HCT116 (cell line): ENCODE results near the gene PFDN4.

ENCODE experiments used
- CTCF ChIP-seq, 3 experiments: fragments of 200-600 bp in 1 of 3; sonication (generic) in 1 of 3; IDR thresholded peaks in 2 of 3; conservative IDR thresholded peaks in 1 of 3; 2 replicates each; pipeline ENCODE4 v1.5.1; 2012 to 2017; ENCODE audit warnings: low read depth in 2 of 3, low read length in 2 of 3, antibody characterized with exemption in 1 of 3, borderline replicate concordance in 1 of 3, control low read depth in 1 of 3, mild to moderate bottlenecking in 1 of 3, mixed read lengths in 1 of 3, mixed run types in 1 of 3, moderate library complexity in 1 of 3; ENCODE audit not compliant: insufficient read depth in 1 of 3
- MAX ChIP-seq: IDR thresholded peaks from 2 replicates; pipeline ENCODE4 v1.6.1; 2012
- POLR2AphosphoS5 ChIP-seq: IDR thresholded peaks from 2 replicates; pipeline ENCODE4 v1.6.1; 2011; ENCODE audit warnings: mild to moderate bottlenecking, low read depth, low read length, moderate library complexity
- REST ChIP-seq: IDR thresholded peaks from 2 replicates; pipeline ENCODE4 v1.6.1; 2012; ENCODE audit warnings: low read depth
- SIN3A ChIP-seq: IDR thresholded peaks from 2 replicates; pipeline ENCODE4 v1.6.1; 2012; ENCODE audit warnings: low read depth
- SP1 ChIP-seq: IDR thresholded peaks from 2 replicates; pipeline ENCODE4 v1.6.1; 2012; ENCODE audit warnings: low read depth

GRCh38 chr20:54250691-54251090 is 42.8 kb downstream of the PFDN4 start:
- no peak for TF ChIP-seq SIN3A
- TF ChIP-seq POLR2AphosphoS5, result no peak
- no peak for TF ChIP-seq REST
- no peak for TF ChIP-seq CTCF (IDR thresholded peaks at IDR 0.05 in 2 of 3, conservative IDR thresholded peaks at IDR 0.05 in 1 of 3; ENCODE audit: borderline replicate concordance in 1 of 3, insufficient read depth in 1 of 3, low read depth in 2 of 3, low read length in 2 of 3)
- no peak for TF ChIP-seq SP1
- no peak for TF ChIP-seq MAX
